GM19023 (cell line): ENCODE results near the gene EIF3K.
"Not testable (repeated sequence)": the region's sequence is repeated elsewhere in the genome, so short reads cannot be mapped to it uniquely, and the experiment has no call there.

ENCODE experiments used
- ATAC-seq: cut with Tn5 transposase; IDR thresholded peaks from one replicate; pipeline ENCODE4 v1.9.1; 2021; ENCODE audit warnings: mild to moderate bottlenecking, moderate library complexity; ENCODE audit not compliant: unreplicated experiment

EIF3K gene

DNA sequence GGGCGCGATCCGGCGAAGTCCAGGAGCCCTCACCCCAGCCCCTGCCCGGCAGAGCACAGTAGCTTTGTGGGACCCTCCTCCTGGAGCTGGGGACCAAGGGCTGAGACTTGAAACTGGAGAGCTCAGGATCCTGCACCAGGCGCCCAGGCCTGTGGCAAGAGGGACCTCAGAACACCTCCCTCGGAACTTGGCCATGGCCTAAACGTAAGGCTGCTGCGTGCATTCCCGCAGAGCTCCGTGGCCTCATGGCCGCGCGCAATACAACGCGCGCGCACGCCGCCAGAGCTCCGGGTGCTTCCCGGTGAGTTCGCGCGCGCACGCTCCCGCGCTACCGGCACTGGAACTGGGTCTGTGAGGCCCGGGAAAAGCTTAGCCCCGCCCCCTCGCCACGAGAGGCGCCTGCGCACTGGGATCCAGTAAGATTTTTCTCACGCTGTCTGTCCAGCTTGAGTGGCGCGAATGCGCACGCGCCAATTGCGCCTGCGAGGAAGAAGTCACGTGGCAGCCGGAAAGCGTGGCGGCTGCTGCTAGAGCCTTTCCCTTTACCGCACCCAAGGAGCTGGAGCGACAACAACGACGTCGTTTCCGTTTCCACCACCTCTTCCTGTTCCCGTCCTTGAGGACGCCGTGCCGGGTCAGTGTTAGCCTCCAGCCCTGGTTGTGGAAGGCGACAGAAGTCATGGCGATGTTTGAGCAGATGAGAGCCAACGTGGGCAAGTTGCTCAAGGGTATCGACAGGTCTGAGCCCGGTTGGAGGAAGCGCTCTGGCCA is at the start of gene EIF3K:
Gene EIF3K (plus strand): TSS at position 599 of the 771 bp plus-strand sequence. CDS start 81 bp downstream, at position 680.
- ATAC-seq, result peak; percentile 69

- ATAC-seq, result no peak
These were observed 49.5 kb upstream of the EIF3K start for GRCh38 chr19:38569368-38569983.

GRCh38 chr19:38571682-38572081 is 47.3 kb upstream of the EIF3K start:
- no peak for ATAC-seq

DNA sequence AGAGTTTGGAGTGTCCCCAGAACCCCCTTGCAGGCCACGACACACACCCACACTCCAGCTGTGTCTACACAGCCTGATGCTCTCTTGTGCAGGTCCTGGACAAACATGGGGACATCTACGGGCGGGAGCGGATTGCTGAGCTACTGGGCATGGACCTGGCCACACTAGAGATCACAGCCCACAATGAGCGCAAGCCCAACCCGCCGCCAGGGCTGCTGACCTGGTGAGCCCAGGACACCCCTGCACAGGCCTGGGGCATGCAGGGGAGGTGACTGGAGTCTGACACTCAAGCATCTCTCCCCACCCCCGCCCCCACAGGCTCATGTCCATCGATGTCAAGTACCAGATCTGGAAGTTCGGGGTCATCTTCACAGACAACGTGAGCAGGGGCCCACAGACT is 41.2 kb upstream of the EIF3K start:
- ATAC-seq, result no peak

DNA sequence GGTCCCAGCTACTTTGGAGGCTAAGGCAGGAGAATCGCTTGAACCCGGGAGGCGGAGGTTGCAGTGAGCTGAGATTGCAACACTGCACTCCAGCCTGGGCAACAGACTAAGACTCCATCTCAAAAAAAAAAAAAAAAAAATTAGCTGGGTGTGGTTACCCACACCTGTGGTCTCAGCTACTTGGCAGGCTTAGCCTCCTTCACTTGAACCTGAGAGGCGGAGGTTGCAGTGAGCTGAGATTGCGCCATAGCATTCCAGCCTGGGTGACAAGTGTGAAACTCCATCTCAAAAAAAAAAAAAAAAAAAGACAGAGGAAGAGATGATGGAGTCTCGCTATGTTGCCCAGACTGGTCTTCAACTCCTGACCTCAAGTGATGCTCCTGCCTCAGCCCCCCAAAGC is 39.7 kb upstream of the EIF3K start:
- ATAC-seq, result not testable (repeated sequence)

DNA sequence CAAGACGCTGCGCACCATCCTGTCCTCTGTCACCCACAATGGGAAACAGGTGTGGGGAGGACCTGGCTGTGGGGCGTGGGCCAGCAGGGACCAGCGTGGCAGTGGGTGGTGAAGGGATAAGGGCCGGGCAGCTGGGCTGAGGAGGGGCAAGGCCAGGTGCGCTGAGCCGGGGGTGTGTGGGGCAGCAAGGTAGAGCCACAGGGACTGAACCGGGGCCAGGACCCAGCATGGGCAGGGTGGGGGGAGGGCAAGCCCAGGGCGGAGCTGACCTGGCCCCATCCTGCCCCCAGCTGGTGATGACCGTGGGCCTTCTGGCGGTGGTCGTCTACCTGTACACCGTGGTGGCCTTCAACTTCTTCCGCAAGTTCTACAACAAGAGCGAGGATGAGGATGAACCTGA is 38.9 kb upstream of the EIF3K start:
- no peak for ATAC-seq

GRCh38 chr19:38583219-38583984 is 35.6 kb upstream of the EIF3K start:
- no peak for ATAC-seq

DNA sequence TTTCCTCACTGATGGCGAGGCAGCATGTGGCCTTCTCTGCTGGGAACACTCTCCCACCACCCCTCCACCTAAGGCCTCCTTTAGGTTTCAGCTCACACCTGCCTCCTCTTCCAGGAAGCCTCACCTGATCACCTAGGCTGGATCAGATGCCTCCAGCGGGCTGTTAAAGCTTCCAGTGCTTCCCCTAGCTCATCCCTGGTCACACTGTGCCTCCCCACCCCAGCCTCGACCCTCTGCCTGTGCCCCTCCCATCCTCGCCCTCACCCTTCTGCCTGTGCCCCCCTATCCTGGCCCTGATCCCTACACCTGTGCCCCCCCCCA is 35.0 kb upstream of the EIF3K start:
- no peak for ATAC-seq

GRCh38 chr19:38587562-38587961 is 31.4 kb upstream of the EIF3K start:
- ATAC-seq, result no peak

GRCh38 chr19:38588041-38588440 is 30.9 kb upstream of the EIF3K start:
- ATAC-seq, result no peak

- no peak for ATAC-seq
These were observed 26.0 kb upstream of the EIF3K start for GRCh38 chr19:38592940-38593339.

DNA sequence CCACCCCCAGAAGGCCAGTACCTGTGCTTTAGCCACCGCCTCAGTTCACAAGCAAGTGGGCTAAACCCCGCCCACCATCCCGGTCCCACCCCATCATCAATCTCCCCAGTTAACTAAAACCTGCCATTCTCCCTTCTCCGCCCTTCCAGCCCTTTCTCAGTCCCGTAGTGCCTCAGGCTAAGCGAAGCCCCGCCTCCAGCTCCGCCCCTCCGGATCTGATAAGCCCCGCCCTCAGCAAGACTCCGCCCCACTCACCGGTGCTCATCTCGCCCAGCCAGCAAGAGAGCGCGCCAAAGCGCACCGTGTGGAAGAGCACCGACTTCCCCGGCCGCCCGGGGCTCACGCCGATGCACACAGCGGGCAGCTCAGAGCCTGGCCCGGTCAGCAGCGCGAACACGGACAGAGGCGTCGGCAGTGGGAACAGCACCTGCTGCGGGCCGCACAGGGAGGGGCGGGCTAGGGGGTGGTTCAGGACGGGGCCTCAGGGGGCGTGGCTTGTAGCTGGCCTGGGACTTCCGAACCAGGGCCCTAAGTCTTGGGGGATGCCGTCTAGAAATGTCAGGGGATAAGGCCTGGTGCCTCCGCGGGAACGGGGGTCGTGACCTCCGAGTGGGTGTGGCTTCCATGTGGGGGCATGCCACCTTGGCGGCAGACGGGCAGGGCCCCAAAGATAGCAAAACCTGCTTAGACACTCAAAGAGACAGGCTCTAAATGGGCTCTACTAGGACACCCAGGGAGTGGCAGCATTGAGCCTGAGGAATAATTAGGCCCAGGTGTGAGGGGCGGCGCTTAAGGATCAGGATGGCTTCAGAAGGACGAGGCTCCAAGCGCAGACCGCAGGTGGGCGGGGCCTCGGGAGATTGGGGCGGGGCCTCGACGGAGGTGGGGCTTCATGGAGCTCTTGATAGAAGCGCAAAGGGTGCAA is 22.7 kb upstream of the EIF3K start:
- ATAC-seq, result no peak

DNA sequence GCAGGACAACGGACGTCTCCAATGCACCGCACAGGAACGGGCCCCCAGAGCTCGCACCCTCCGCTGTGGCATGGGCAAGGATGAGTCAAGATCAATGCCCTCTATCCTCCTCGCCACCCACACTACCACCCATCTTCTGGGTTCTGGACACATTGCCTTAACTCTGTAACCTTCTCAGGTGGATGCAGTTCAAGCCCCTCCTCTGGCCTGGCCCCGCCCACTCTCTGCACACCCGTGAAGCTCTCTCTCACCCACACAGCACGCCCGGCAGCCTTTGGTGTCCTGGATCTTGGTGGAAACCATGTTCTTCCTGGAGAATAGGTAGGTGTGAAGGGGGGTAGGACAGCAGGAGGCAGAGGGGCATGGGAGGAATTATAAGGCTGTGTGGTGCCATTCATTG is 21.9 kb upstream of the EIF3K start:
- ATAC-seq, result no peak

- ATAC-seq, result no peak
These were observed 19.3 kb upstream of the EIF3K start for GRCh38 chr19:38599722-38600121.

GRCh38 chr19:38602856-38603255 is 16.1 kb upstream of the EIF3K start:
- ATAC-seq, result not testable (repeated sequence)

- no peak for ATAC-seq
These were observed 12.9 kb upstream of the EIF3K start for GRCh38 chr19:38606131-38606530.

DNA sequence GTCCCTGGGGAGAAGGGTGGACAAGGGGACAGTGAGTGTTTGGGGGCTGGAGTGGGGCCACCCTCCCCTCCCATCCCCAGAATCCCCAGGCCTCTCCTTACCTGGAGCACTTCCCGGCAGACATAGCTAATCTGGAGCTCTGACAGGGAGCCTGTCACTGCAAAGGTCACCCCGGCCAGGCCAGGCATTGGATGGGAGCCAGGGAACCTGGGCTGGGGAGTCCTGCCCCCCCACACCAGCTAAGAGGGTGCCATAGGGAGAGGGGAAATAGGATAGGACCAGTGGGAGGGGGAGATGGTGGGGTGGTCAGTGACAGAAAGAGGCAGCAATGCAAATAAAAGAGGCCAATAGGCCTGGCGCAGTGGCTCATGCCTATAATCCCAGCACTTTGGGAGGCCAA is 4.7 kb upstream of the EIF3K start:
- ATAC-seq, result no peak

- ATAC-seq, result no peak
These were observed 3.9 kb upstream of the EIF3K start for GRCh38 chr19:38615007-38615581.

DNA sequence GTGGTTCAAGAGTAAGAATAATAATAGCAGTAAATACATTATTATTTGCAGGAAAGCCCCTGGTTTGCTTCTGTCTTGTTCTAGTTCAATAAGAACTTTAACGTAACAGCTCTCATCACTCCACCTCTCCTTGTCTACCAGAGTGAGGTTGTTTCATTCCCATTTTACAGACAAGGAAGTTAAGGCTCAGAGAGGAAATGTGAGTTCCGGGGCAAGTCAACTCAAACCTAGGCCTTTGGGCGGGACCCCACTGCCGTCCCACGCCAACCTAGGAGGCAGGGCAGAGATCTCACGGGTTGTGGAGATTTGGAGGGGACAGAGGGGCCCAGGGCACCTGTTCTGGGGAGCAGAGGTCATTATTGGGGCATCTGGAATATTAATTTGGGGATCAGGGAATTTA is 2.7 kb upstream of the EIF3K start:
- ATAC-seq, result no peak

GRCh38 chr19:38617283-38617763 is 1.7 kb upstream of the EIF3K start:
- ATAC-seq, result peak; percentile 2
